Colonic mucosa (tissue), 4 donors: ENCODE measurements around the gene APH1B. TPM values are rescaled to one million over a fixed set of nuclear protein-coding genes. Genes with fewer than 3 reads are reported as not detected.
"Not testable (repeated sequence)": the region's sequence is repeated elsewhere in the genome, so short reads cannot be mapped to it uniquely, and the experiment has no call there.

Experiments used
- DNase-seq: peaks from one replicate; pipeline ENCODE4 v3.0.0-alpha.2; 2020
- H3K27ac ChIP-seq: fragments of 200-600 bp; one replicate; pipeline ENCODE4 v1.8.0; 2021
- H3K27me3 ChIP-seq: fragments of 200-600 bp; one replicate; pipeline ENCODE4 v1.8.0; 2021
- H3K36me3 ChIP-seq: fragments of 200-600 bp; one replicate; pipeline ENCODE4 v1.8.0; 2021
- H3K4me1 ChIP-seq: fragments of 200-600 bp; one replicate; pipeline ENCODE4 v1.8.0; 2021; ENCODE audit warnings: mild to moderate bottlenecking
- H3K4me3 ChIP-seq: fragments of 200-600 bp; one replicate; pipeline ENCODE4 v1.8.0; 2021
- H3K9ac ChIP-seq, 2 donors: one replicate each; pipeline ENCODE4 v1.7.0; 2013; ENCODE audit warnings: control low read depth in 2 of 2, low read depth in 2 of 2, low read length in 2 of 2
- H3K9me3 ChIP-seq: fragments of 200-600 bp; one replicate; pipeline ENCODE4 v1.8.0; 2021
- CTCF ChIP-seq: fragments of 200-600 bp; IDR thresholded peaks from one replicate; pipeline ENCODE4 v1.8.0; 2022; ENCODE audit warnings: antibody characterized with exemption, mild to moderate bottlenecking
- intact Hi-C: fragments of 100-400 bp; cut with DNase I; formaldehyde crosslinking; loops from one replicate; pipeline ENCODE4 v1.14.1; 2022
- total RNA-seq, 2 donors: library from RNA; stranded (reverse); fragmentation: NEBNext Ultra II Directional in 1 of 2; extraction: Animal tissue kit (Norgen Biotek cat#: 25700) in 1 of 2; gene quantifications; one replicate each; pipeline ENCODE4 v1.2.1, GENCODE V29; 2021
- donor health status: healthy.
- donor health status: DM: no; HTN: no; CAD: no.
- donor health status: DM: no; HTN: no; CAD: no.

The APH1B gene
- total RNA-seq, 2 donors from 2014 or later, result 5.0 to 8.9 TPM

GRCh38 chr15:63340878-63341277 lies 63.5 kb downstream of the APH1B start:
- Histone ChIP-seq H3K36me3 (no peaks in the 10 kb centered on the region), H3K4me3 (no peak overlapping the region), H3K27me3 (no peaks in the 10 kb centered on the region), H3K27ac (no peak overlapping the region), H3K4me1 (no peaks in the 10 kb centered on the region), H3K9me3 (no peaks in the 10 kb centered on the region), H3K9ac (no peak overlapping the region)
- intact Hi-C loops, result no loop called here
- no peak for TF ChIP-seq CTCF
- no peak for DNase-seq

GRCh38 chr15:63341898-63342297 lies 64.5 kb downstream of the APH1B start:
- no peak for DNase-seq
- Histone ChIP-seq H3K27ac (no peak overlapping the region), H3K9ac (no peak overlapping the region), H3K9me3 (no peaks in the 10 kb centered on the region), H3K27me3 (no peaks in the 10 kb centered on the region), H3K4me1 (no peaks in the 10 kb centered on the region), H3K4me3 (no peak overlapping the region), H3K36me3 (no peaks in the 10 kb centered on the region)
- TF ChIP-seq CTCF, result no peak
- intact Hi-C loops, result no loop called here

- H3K9me3 ChIP-seq, H3K4me3 ChIP-seq, H3K9ac ChIP-seq, H3K27me3 ChIP-seq, H3K4me1 ChIP-seq, H3K27ac ChIP-seq, DNase-seq, H3K36me3 ChIP-seq, intact Hi-C loops: not testable (repeated sequence)
These were observed 65.7 kb downstream of the APH1B start for GRCh38 chr15:63342996-63343562.

- DNase-seq, result no peak
- H3K27ac ChIP-seq, result no peak overlapping the region
These were observed 67.5 kb downstream of the APH1B start for GRCh38 chr15:63344731-63345390.

GRCh38 chr15:63345391-63345752 lies 68.0 kb downstream of the APH1B start:
- H3K36me3 ChIP-seq, result no peaks in the 10 kb centered on the region
- peaks cover 3% of the 10 kb centered on the region for H3K4me1 ChIP-seq
- no peak overlapping the region for H3K27ac ChIP-seq
- H3K4me3 ChIP-seq, result no peak overlapping the region
- no peaks in the 10 kb centered on the region for H3K27me3 ChIP-seq
- no peak for DNase-seq
- TF ChIP-seq CTCF, result no peak
- intact Hi-C loops, result no loop called here
- H3K9me3 ChIP-seq, result no peaks in the 10 kb centered on the region
- H3K9ac ChIP-seq, result no peak overlapping the region

More at GRCh38 chr15:63344731-63345390, 67.5 kb downstream of the APH1B start:
- TF ChIP-seq CTCF, result no peak
- intact Hi-C loops, result no loop called here
- H3K4me1 ChIP-seq, result peaks cover 3% of the 10 kb centered on the region
- H3K4me3 ChIP-seq, result no peak overlapping the region
- H3K27me3 ChIP-seq, result no peaks in the 10 kb centered on the region
- no peaks in the 10 kb centered on the region for H3K36me3 ChIP-seq
- H3K9ac ChIP-seq, result no peak overlapping the region
- H3K9me3 ChIP-seq, result no peaks in the 10 kb centered on the region

GRCh38 chr15:63347074-63347857 lies 69.9 kb downstream of the APH1B start:
- TF ChIP-seq CTCF, result no peak
- intact Hi-C loops, result no loop called here
- no peak overlapping the region for H3K9ac ChIP-seq
- no peak overlapping the region for H3K27ac ChIP-seq
- DNase-seq, result no peak
- H3K27me3 ChIP-seq, result no peaks in the 10 kb centered on the region
- H3K4me3 ChIP-seq, result no peak overlapping the region
- H3K36me3 ChIP-seq, result no peaks in the 10 kb centered on the region
- H3K9me3 ChIP-seq, result no peaks in the 10 kb centered on the region
- H3K4me1 ChIP-seq, result peaks cover 3% of the 10 kb centered on the region
